GM18508 (cell line): ENCODE measurements around the gene MAGI3.

Source experiments
- ATAC-seq: cut with Tn5 transposase; IDR thresholded peaks from one replicate; pipeline ENCODE4 v1.9.1; 2021; ENCODE audit warnings: moderate number of reproducible peaks; ENCODE audit not compliant: insufficient read depth, unreplicated experiment

MAGI3 gene

DNA sequence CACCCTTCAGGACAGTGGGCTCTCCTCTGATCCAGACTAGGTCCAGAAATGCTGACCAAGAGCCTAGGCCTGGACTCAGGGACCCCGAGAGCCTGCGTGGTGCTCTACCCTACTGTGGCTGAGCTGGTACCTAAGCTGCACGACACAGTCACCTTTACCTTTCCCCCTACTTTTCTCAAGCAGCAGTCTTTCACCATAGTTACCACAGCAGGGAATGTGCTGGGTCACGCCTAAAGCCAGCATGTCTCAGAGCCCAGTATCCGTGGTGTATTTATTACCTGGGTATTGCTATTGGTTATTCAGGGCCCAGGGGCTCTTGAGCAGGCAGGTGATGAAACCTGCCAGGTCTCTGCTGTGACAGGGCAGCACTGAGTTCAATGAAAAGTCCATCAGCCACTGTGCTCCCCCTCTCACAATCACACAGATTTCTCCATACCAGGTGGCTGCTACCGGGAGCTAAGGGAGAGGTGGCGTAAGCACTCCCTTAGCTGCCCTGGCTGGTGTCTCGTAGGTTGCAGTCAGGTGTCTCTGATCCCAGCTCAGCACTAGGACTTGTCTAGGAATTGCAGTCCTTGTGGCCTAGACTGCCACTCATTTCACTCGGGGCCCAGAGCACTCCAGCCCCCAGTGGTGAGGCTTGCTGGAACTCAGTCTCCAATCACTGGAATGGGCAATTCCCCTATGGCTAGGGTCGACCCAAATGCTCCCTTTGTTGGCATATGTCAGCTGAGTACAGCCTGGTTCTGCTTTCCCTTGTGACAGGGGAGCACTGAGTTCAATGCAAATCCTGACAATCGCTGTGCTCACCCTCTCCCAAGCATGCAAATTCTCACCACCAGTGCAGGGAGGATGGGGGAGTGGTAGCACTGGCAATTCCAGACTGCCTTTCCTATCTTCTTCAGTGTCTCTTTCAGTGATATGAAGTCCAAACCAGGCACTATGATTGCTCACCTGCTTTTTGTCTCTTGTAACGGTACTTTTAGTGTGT lies 240.3 kb downstream of the MAGI3 start:
- no peak for ATAC-seq

DNA sequence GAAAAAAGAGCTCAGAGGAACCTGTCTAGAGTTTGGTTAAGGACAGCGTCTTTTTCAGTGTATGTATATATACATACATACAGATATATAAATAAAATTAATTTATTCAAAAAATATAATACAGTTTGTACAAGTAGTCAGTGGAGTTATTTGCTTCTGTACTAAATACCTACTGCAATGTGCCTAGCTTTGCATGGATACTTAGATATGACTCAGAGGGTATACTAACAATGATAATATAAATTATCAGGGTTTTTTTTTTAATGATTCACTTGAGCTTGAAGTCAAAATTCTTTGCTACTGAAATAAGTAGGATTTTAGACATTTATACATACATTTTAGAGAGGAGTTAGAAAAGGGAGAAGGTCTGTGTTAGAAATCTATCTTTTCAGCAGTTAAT lies 251.1 kb downstream of the MAGI3 start:
- ATAC-seq = no peak

DNA sequence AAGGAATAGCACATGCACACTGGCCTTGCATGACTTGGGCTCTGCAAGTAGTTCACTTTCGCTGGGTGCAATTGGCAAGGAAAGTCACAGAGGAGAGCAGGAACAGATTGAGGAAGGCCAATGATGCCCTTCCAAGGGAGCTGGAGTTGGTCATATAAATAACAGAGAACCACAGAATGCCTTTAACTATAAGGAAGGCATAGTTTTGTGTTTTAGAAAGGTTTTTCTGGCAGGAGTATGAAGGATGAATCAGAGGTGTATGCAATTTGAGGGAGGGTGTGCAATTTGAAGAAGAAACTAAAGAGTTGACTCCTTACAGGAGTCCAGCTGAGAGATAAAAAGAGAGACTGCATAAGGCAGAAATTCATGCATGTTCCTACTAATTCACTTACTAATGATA lies 256.8 kb downstream of the MAGI3 start:
- ATAC-seq = no peak

DNA sequence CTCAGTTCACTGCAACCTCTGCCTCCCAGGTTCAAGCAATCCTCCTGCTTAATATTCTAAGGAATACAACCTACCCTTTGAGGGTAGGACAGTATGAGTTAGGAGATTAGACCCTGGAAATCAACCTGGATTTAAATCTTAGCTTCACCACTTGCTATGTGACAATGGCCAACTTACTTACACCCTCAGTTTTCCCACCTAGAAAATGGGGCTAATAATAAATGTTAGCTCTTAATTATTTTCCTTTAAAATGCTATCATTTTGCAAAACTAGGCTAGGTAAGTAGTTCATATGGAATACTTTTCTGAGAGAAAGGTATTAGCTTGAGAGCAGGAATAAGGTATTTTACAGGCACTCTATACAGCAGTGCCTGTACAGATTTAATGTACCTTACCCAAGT lies 258.2 kb downstream of the MAGI3 start:
- no peak for ATAC-seq

DNA sequence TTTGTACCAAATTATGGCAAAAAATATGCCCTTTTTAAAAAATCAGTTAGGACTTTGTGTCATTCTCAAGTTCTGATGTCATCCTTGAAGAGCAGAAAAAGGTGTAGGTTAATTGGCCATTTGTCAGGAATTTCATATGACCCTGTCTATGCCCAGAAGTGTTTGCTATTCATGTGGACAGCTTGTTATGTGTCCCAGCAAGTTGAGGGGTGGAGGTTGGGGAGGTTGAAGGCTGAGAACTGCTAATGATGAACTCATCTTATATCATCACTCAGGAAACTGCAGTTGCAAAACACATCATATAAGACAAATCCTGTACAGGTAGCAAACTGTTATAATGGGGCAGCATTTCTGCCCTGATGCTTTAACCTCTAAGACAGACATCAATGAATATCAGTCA lies 262.5 kb downstream of the MAGI3 start:
- no peak for ATAC-seq

DNA sequence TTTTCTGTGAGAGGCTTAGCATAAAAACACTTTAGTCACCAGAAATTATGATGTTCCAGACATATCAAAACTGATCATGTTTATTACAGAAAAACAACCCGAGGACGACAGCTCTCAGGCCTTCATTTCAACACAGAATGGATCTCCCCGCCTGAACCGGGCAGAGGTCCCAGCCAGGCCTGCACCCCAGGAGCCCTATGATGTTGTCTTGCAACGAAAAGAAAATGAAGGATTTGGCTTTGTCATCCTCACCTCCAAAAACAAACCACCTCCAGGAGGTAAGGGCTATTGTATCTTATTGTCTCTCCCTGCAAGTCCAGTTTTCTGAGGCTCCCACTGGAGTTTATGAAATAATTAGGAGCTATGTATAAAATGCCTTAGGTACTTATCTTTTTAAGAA lies 263.4 kb downstream of the MAGI3 start:
- no peak for ATAC-seq

DNA sequence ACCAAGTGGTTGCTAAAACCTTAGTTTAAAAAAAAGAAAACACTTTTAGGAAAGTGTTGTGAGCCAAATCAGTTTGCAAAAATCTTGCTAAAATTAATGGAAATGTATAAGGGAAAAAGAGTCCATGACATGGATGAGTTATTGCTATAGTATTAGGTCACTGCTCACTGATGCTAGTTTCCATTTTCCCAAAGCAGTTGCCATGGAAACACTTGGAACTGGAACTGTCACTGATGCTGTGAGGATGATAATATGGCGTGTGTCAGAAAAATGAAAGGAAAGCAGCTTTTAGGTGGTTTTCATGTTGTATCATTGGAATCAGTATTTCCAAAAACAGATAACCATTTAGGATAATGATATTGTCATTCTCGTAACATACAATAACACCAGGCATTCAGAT lies 264.6 kb downstream of the MAGI3 start:
- no peak for ATAC-seq

DNA sequence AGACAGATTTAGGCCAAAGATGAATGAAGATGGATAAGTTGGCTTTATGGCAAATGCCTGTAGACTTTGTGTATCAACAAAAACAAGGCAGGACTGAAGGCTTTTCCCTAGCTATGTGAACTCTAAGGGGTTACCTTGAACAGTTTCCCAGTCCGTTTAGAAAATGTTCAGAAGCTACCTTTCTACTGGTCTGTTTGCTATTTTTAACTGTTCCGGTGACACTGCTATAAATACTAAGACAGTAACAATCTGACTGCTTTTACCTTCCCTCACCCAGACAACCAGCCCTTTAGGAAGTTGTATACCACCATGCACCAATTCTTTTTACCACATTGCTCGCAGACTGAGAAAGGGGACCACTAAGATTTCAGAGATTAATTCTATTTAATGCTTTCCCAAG lies 266.8 kb downstream of the MAGI3 start:
- no peak for ATAC-seq

DNA sequence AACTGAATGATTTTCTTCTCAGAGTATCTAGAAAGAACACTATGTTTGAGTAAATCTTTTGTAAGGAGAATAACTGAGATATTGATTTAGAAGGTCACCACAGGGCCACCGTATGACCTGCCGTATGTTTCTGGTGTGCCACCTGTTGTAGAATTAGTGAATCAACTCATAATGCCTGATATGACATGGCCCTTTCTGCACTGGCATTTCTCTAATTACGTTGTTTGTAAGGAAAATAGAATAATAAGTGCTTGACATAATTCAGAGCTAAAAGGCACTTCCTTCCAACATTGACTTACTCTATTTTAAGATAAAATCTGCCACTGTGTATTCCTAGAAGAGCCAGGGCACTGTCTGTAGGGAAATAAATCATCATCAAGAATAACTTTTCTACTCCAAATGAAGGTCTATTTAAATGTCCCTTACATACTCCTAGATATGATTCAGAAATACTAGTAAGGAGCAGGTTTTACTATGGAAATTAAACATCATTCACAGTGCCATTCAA lies 267.3 kb downstream of the MAGI3 start:
- ATAC-seq = no peak

DNA sequence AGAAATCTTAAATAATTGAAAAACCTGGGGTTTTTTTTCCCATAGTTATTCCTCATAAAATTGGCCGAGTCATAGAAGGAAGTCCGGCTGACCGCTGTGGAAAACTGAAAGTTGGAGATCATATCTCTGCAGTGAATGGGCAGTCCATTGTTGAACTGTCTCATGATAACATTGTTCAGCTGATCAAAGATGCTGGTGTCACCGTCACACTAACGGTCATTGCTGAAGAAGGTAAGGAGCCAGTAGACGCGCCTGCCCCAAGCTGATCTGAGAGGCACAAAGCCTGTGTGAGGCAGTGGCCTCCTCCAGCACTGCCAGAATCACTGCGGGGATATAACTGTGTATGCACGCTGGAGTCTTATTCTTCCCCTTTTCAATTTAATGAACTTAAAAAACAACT lies 268.7 kb downstream of the MAGI3 start:
- no peak for ATAC-seq

DNA sequence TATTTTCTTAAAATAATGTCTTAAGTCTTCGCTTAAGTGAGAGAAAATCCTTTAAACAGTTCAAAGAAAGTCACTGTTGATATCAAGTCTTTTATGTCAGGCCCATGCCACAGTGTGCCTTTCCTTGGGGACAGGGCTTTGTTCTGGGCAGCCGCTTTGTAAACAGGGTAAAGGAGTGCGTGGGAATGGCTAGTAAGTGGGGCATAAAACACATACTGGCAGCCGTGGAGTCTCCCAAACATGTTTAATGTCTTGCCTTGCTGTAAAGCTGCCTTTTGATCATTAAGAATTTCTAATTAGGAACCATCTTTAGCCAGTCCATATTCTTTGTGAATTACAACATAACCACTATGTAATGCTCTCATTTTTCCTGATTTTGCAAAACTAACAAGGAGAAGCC lies 269.2 kb downstream of the MAGI3 start:
- ATAC-seq = no peak

DNA sequence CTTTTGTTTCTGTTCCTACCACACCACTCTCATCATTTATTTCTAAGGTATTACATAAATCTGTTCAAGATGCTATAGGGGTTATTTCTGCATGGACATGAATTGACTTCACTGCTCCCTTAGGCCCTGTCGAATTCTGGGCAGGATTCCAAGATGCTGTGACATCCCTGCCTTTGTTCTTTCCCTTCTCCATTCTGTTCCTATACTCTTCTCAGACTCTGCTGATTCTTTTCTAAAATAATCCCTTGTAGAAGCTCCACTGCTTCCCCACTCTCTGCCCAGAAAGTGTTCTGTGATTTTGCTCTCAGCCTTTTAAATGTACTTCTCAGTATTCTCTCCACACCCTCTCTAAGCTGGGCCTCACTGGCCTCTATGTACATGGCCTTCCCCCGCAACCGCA lies 269.8 kb downstream of the MAGI3 start:
- no peak for ATAC-seq

DNA sequence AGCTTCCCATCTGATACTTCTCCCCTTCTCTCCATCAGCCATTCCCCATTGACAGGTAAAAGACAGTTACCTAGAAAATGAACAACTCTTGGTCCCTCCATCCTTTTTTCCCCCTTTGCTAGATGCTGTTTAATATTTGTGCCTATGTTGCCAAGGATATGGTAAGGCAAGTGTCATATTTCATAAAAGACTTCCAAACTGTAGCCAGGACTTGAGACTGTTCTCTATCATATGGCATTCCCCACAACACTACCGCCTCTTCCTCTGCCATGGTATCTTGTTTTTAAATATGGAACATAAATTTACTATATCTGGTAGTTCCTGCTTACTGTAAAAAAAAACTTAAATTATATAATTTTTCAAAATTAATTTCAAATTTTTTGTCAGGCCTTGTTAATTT lies 271.8 kb downstream of the MAGI3 start:
- ATAC-seq = no peak

DNA sequence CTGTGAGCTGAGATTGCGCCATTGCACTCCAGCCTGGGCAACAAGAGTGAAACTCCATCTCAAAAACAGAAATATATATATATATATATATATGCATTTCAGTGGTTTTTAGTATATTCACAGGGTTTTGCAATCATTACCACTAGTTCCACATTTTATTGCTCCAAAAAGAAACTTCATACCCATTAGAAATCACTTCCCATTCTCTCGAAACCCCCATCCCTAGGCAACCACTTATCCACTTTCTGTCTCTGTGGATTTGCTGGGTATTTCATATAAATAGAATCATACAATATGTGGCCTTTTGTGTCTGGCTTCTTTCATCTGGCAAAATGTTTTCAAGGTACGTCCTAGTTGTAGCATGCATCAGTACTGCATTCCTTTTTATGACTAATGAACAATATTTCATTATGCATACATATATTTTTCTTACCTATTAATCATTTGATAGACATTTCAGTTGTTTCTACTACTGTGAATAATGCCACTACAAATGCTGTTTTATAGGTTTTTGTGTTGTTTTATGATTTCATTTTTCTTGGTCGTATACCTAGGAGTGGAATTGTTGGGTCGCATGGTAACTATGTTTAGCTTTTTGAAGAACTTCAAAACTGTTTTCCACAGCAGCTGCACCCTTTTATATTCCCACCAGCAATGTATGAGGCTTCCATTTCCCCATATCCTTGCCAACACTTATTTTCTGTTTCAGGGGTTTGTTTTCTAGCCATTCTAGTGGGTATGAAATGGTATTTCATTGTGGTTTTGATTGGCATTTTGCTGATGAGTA lies 273.0 kb downstream of the MAGI3 start:
- ATAC-seq = no peak

DNA sequence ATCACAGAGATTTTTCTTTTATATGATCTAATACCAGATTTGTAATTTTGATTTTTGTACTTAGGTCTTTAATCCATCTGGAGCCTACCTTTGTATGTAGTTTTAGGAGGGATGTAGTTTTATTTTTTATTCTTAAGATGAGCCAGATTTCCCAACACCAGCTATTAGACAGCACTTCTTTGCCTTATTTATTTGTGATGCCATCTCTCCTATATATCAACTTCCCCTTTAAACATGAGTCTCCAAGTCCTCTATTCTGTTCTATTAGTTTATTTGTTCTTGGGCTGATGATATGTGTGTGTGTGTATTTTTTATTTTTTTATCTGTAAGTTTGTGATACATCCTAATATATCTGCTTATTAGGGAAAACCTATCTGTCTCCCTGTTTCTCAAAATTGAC lies 274.8 kb downstream of the MAGI3 start:
- ATAC-seq = no peak

DNA sequence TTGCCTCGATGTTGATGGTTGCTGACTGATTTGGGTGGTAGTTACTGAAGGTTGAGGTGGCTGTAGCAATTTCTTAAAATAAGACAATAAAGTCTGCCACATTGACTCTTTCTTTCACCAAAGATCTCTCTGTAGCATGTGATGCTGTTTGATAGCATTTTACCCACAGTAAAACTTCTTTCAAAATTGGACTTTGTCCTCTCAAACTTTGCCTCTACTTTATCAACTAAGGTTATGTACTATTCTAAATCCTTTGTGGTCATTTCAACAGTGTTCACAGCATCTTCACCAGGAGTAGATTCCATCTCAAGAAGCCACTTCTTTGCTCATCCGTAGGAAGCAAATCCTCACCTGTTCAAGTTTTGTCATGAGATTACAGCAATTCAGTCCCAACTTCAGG lies 275.8 kb downstream of the MAGI3 start:
- no peak for ATAC-seq

DNA sequence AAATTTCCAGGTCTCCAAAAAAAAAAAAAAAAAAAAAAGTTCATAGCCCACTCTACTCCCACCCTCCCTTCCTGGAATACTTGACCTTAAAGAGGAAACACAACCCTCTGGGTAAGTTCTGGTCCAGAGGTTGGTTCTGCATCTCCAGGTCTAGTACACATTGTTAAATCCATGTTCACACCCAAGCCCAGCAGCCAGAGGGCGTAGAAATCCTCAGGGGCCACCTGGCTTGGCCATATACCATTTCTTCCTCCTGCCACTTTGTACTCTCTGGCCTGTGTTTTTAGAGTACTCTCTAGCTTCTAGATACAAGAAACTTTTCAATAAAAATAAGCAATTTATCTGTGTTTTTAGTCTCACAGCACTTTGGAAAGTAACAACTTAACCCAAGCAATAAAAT lies 279.7 kb downstream of the MAGI3 start:
- no peak for ATAC-seq

DNA sequence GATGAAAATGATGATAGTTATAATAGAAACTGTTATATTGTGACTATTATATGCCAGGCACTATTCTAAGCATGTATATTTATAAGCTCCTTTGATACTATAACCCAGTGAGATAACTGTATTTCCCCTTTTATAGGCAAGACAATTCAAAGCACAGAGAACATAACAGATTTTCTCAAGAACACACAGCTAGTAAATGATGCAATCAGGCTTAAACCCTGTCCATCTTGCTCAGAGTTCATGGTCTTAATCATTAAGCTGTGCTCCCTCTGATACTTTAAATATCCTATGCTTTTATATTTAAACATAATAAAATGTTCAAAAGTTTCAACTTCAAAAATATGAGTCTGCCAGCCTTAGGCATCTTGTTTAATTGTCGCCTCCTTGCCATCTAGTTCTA lies 280.3 kb downstream of the MAGI3 start:
- no peak for ATAC-seq

DNA sequence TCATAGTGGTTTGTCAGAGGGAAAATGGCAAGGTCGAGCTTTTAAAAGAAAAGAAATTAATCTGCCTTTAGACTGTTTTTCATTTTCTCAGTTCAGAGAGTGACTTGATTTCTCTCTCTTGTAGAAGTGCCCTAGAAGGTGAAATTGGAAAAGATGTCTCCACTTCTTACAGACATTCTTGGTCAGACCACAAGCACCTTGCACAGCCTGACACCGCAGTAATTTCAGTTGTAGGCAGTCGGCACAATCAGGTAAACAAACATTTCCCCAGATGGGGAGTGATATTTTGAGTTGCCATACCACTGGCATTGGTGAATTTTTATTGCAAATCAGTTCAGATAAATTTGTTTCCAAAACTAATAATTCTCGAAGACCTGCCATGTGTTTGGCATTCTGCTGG lies 282.2 kb downstream of the MAGI3 start:
- ATAC-seq = no peak

DNA sequence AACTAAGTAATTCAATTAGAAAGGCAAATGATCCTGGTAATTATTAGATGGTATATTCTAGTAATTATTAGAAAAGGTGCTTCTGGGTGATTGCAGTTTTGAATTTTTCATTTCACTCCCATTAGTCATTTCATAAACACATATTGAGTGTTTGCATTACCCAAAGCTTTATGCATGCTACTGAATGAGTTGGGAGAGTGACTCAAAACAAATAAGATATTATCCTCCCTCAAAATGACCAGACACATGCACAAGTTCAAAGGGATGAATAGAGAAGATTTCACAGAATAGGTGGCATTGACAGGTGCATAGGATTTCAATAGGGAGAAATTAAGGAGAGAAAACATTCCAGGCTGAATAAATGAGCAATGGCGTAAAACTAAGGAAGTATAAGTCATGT lies 284.3 kb downstream of the MAGI3 start:
- no peak for ATAC-seq

DNA sequence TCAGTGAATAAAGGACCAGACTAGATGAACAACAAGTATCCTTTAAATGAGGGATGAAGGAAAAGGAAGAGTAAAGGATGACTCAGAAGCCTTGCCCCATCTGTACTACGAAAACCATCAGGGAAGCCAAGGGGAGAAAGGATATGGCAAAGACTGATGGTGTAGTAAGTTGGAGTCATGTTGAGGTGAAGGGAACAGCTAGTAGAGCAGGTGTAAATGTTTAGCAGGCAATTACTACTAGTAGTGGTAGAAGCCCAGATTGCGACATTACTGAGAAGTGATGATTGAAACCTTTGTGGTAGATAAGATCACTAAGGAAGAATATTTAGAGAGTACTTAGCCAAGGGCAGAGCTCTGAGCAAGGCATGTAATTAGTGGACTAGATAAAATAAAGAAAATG lies 285.0 kb downstream of the MAGI3 start:
- ATAC-seq = no peak
